HG02642 (cell line): ENCODE data around the gene KCNK5.

Source experiments
- ATAC-seq: cut with Tn5 transposase; IDR thresholded peaks from one replicate; pipeline ENCODE4 v1.9.1; 2021; ENCODE audit warnings: mild to moderate bottlenecking; ENCODE audit not compliant: unreplicated experiment, poor library complexity

The KCNK5 gene

DNA sequence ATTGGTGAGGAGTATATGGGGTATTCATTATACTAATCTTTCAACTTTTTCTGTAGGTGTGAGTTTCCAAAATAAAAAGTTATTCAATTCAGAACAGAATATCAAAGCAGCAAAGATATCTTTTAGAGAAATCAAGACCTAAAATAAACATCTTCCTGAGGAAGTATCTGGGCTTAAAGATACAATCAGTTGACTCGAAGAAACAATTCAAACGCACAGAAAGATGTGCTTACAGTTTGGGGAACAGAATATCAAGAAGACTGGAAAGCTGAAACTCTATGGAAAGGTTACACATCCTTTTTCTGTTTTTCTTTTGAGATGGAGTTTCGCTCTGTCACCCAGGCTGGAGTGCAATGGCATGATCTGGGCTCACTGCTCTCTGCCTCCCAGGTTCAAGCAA is 78.1 kb downstream of the KCNK5 start:
- ATAC-seq, result no peak

- ATAC-seq, result no peak
Observed at GRCh38 chr6:39144481-39145173, 84.6 kb downstream of the KCNK5 start.

DNA sequence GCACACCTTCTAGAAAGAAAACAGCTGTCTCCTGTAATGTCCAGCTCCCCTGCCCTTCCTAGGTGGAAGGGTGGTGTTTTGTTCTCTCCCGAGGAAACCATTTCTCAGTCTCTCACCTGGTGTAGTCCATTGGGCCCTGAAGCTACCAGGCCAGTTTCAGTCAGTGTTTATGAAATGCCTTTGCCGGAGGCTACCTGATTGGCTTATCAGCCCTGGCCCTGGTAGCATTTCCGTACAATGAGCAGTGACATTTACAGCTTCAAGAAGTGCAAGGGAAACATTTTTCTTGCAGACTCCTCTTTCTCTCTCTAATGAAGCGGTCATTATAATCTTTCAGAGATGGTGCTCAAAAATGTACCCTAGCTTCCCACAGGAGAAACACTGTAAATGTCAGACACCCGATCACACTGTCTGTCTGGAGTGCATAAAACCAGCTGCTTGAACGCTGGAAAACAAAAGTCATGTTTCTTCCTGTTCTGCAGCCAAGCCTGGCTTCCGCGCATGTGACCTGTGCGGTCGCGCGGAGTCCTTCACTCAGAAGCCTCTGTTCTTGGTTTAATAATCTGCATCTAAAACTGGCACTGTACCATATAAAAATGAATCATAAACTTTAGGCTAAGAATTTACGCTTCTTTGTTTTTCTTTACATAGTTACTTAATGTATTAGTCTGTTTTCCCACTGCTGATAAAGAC is 85.9 kb downstream of the KCNK5 start:
- ATAC-seq, result no peak

- ATAC-seq, result no peak
Observed at GRCh38 chr6:39140556-39141167, 88.6 kb downstream of the KCNK5 start.
